Ecto neural progenitor cell (in vitro differentiated cells): Measurements from ENCODE around the gene TMEM219.
A peak's percentile ranks its signal among the peaks of the same experiment; 100 is the strongest.
"Not testable (repeated sequence)": the region's sequence is repeated elsewhere in the genome, so short reads cannot be mapped to it uniquely, and the experiment has no call there.

ENCODE experiments used
- DNase-seq: peaks from one replicate; pipeline ENCODE4 v3.0.0-alpha.2; 2018; ENCODE audit warnings: low spot score

The TMEM219 gene

GRCh38 chr16:29951625-29952365 lies 10.1 kb upstream of the TMEM219 start:
- DNase-seq, result no peak

- DNase-seq, result no peak
These were observed 3.1 kb upstream of the TMEM219 start for GRCh38 chr16:29958756-29959155.

- no peak for DNase-seq
These were observed 2.6 kb upstream of the TMEM219 start for GRCh38 chr16:29959293-29959692.

DNA sequence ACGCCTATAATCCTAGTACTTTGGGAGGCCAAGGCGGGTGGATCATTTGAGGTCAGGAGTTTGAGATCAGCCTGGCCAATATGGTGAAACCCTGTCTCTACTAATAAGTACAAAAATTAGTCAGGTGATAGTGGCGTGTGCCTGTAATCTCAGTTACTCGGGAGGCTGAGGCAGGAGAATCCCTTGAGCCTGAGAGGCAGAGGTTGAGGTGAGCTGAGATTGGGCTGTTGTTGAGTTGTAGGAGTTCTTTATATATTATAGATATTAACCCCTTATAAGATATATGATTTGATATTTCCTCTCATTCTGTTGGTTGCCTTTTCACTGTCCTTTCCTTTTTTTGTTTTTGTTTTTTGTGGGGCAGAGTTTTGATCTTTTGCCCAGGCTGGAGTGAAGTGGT lies 2.1 kb upstream of the TMEM219 start:
- DNase-seq, result not testable (repeated sequence)

DNA sequence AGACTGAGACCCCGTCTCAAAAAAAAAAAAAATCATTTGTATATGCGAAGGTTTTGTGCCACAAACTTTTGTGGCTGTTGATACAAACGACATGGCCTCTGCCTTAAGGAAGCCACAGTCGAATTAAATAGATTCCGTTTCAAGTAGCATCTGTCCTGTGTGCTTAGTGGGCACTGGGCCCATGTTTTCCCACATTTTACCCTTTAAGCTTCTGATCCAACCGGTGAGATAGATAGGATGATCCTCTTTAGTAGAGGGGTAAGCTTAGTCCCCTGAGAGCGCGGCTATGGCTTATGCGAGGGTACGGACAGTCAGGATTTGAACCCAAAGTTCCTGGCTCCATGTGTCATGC lies 776 bp upstream of the TMEM219 start:
- DNase-seq, result no peak

DNA sequence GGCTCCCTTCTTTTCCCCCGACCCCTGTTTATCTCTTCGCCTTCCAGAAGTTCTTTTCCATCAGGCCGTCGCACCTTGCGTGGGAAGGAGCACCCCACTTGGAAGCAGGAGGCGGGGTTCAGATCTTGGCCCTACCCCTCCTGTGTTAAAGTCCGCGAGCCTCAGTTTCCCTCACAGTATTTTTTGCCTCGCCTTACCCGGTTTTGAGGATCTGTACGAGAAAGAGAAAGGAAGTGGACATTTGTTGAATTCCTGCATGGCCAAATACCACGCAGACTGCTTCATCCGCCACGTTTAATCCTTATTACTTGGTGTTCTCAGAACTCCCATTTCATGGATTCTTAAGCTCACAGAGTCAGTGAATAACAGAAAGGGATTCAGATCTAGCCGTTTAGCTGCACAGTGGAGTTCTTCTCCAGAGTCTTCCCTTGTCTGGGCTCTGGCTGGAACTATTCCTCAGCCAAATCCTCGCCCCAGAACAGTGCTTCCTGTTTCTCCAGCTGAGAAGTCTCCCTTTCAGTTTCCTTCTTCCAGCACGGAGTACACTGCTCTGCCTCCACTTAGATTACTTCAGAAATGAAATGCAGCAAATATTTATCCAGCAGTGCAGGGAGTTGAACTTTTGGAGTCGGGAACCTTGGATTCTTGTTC lies 590 bp downstream of the TMEM219 start:
- no peak for DNase-seq

DNA sequence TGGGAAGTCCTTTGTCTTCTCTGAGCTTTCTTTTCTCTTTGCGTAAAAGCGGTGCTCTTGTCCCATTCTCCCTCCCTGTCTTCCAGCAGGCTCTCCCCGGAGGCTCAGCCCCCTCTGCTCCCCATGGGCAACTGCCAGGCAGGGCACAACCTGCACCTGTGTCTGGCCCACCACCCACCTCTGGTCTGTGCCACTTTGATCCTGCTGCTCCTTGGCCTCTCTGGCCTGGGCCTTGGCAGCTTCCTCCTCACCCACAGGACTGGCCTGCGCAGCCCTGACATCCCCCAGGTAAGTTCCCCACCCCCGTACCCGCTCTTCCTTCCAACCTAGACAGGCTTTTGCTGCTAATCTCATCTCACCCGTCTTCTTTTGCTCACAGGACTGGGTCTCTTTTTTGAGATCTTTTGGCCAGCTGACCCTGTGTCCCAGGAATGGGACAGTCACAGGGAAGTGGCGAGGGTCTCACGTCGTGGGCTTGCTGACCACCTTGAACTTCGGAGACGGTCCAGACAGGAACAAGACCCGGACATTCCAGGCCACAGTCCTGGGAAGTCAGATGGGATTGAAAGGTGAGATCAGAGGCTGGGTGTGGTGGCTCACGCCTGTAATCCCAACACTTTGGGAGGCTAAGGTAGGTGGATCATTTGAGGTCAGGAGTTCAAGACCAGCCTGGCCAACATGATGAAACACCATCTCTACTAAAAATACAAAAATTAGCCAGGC lies 1.3 kb downstream of the TMEM219 start:
- no peak for DNase-seq

DNA sequence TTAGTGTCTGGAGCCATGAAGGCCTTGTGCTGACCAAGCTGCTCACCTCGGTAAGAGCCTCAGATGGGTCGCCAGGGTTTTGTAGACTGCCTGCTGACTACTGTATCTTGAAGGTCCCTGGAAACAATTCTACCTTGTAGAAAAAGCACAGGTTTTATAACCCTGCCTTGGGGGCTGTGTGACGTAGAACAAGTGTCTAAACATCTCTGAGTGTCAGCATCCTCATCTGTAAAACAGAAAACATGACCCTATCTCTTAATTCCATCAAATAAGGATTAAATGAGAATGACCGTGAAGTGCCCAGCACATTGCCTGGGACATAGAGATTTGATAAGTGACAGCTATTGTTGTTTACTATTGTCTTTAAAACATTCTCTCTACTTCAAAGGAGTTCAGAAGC lies 6.3 kb downstream of the TMEM219 start:
- DNase-seq, result no peak

DNA sequence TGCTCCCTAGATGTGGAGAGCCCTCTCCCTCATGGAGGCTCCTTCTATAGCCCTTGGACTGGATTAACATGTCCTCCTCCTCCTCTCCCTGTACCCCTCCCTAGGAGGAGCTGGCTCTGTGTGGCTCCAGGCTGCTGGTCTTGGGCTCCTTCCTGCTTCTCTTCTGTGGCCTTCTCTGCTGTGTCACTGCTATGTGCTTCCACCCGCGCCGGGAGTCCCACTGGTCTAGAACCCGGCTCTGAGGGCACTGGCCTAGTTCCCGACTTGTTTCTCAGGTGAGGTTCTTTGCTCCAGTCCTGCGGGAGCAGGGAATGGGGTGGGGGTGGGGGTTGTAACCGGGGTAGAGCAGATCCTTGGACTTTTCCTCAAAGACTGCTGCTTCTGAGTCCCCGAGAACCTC lies 9.4 kb downstream of the TMEM219 start:
- no peak for DNase-seq

- no peak for DNase-seq
These were observed 10.6 kb downstream of the TMEM219 start for GRCh38 chr16:29972500-29972899.

DNA sequence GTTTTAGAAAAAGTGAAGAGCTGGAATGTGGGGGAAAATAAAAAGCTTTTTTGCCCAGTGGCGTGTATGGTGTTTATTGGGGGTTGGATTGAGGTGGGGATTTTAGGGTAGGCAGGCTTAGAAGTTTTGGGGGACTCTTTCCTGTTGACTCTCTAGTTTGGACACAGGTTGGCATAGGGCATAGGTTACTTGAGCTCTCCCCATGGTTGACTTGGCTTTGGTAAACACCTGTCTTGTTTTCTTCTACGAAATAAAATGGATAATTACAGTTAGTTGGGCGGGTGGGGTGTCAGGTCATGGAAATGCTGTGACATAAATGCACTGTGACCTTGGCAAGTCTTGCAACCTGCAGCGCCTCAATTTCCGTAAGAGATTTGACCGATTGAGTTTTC lies 11.1 kb downstream of the TMEM219 start:
- DNase-seq, result peak; percentile 41

DNA sequence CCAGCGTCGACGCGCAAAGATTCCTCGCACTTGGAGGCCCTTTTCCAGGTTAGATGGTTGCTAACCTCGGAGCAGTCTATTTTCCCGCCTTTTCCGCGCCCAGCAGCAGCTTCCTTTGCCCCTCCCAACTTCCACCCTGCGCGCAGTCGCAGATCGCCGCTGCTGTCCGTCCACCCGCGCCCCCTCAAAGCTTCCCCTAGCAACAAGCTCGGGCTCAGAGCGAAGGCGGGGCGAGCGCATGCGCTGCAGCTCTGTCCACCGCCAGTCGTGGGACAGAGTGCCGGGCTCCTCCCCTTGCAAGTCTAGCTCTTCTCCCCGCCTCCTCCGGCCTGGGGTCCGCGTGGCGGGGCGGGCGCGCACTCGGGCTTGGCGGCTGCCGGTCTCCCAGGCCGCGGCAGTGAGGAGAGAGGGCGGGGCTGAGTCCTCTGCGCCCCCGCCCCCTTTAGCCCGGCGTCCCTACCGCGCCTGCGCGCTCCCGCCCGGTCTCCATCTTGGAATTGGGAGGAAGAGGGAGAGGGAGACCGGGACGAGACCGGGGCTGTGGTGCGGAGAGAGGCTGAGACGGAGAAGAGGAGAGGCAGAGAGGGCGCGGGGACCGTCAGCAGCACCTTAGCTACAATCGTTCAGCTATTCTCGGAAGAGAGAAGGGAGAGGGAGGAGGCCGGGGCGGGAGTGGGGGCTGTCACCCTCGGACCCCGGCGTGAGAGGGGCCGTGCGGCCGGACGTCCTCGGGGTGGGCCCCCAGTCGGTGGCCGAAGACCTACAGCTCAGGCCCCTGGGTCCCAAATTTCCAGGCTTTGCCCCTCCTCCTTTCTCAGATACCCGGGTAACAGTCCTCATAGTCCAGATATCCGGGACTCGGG lies 11.7 kb downstream of the TMEM219 start, which contains the start of gene TAOK2:
Gene TAOK2, plus strand, starts transcription at position 485 of the 863 bp plus-strand sequence. CDS start 3,905 bp downstream, outside the sequence.
- peak; percentile 99 for DNase-seq

GRCh38 chr16:29974291-29975133 lies 12.6 kb downstream of the TMEM219 start:
- DNase-seq, result peak; percentile 52

DNA sequence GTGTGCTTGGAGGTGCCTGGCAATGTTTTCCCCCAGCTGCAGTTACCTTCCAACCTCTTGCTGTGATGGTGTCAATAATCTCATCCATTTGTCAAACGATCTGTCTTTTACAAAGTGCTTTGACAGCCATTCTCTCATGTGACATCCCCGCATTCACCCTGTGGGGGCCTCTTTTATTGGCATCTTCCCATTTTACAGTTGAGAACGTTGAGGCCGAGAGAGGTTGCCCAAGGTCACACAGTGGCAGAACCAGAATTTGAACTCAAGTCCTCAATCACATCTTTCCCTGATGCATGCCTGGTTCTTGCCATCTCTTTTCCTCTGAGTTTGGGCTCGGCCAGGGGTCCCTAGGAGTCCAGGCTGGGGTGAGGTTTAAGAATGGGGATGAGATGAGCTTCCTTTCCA lies 13.3 kb downstream of the TMEM219 start:
- DNase-seq, result peak; percentile 35

DNA sequence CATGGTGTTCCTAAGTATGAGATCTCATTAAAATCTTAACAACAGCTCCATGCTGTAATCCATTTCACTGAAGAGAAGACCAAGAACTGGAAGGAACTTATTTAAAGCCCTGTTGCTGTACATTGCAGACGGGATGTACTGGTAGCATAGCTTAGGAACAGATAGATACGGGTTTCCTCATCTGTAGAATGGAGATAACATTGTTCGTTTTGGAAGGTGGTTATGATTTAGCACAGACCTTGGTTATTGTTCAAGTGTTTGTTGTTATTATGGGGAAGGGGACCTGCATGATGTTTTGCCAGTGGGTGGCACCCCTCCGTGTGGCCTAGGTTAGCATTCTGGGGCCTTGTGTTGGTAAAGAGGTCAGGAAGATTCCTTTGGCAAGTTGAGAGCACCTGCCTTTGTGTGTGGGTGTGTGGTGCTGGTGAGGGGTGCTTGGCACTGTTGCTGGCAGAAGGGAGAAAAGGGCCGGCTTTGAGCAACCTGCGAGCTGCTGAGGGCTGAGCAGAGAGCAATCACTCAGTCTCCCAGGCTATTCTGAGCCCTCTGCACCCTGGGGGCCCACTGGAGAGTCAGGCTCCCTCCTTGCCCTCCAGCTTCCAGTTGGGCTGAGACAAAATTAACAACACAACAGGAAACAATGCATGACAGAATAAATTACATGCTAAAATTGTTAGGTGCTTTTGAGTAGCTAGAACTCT lies 14.1 kb downstream of the TMEM219 start:
- DNase-seq, result peak; percentile 48

DNA sequence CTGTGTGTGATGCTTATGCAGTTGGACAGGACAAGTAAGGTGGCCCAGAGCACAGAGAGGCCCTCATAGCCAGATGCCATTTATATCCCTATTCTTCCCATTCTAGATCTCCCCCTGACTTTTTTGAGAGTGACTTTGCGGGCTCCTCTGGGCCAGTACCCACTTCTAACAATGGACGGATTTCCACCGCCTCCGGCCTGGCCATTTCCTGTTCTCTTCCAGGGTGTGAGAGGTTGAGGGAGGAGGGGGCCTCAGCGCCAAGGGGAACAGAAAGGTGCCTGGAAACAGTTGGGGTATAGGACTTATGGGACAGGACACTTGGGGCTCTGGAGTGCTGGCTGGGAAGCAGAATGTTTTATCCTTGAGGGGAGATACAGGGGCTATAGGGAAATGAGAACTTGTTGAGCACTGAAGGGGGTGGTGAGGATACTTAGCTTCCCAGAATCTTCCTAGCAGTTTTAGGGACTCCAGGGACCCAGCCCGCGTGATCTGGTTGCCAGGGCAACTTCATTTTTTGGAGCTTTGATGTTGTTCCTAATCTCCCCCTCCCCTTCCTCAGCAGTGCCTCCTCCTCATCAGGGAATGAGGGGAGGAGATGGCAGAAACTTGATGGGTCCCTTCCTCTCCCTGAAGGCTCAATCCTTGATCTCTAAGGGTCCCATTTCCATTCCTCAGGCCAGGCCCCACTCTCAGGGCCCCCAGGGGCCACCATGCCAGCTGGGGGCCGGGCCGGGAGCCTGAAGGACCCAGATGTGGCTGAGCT lies 15.4 kb downstream of the TMEM219 start:
- peak; percentile 36 for DNase-seq

GRCh38 chr16:29978081-29978480 lies 16.2 kb downstream of the TMEM219 start:
- peak; percentile 27 for DNase-seq

DNA sequence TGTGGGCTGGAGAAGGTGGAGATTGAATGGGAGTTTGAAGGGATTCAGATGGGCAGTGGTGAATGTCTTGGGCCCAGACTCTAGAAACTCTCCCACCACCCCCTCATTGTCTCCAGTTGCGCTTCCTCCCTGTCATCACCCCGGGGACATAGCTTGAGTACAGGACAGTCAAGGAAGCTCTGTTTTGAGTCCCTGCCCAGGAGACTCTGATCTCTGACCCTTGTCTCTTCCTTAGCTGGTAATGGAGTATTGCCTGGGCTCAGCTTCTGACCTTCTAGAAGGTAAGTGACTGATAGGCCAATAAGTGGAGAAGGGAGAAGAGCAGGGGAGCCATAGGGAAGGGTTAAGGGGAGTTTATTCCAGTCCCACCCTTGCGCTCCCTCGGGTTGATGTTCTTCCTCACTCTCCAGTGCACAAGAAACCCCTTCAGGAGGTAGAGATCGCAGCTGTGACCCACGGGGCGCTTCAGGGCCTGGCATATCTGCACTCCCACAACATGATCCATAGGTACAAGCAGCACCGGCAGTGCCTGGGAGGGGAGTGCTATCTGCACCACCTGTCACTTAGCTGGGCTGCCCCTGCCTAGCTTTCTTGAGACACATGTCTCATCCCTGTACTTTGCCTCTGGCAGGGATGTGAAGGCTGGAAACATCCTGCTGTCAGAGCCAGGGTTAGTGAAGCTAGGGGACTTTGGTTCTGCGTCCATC lies 16.8 kb downstream of the TMEM219 start:
- DNase-seq, result no peak
